ENCODE measurements around the gene DPYSL3.

DPYSL3 gene

GRCh38 chr5:147439254-147439653, 70.6 kb downstream of the DPYSL3 start:
- DNase-seq (ENCODE audit: low read depth in 2 of 2) = no peak

GRCh38 chr5:147437161-147437596, 72.7 kb downstream of the DPYSL3 start:
- no peak for DNase-seq (ENCODE audit: low read depth in 2 of 2)

GRCh38 chr5:147436596-147436995, 73.3 kb downstream of the DPYSL3 start:
- no peak for DNase-seq (ENCODE audit: low read depth in 2 of 2)

- DNase-seq (ENCODE audit: low read depth in 2 of 2) = no peak
Observed at GRCh38 chr5:147434049-147434448, 75.8 kb downstream of the DPYSL3 start.

- no peak for DNase-seq (ENCODE audit: low read depth in 2 of 2)
Observed at GRCh38 chr5:147432323-147432722, 77.5 kb downstream of the DPYSL3 start.

- no peak for DNase-seq (ENCODE audit: low read depth in 2 of 2)
Observed at GRCh38 chr5:147431586-147431985, 78.3 kb downstream of the DPYSL3 start.

- DNase-seq (ENCODE audit: low read depth in 2 of 2) = no peak
Observed at GRCh38 chr5:147430628-147431027, 79.2 kb downstream of the DPYSL3 start.

- no peak for DNase-seq (ENCODE audit: low read depth in 2 of 2)
Observed at GRCh38 chr5:147427521-147428401, 82.1 kb downstream of the DPYSL3 start.

- DNase-seq (ENCODE audit: low read depth in 2 of 2) = no peak
Observed at GRCh38 chr5:147426640-147427327, 83.1 kb downstream of the DPYSL3 start.

- DNase-seq (ENCODE audit: low read depth in 2 of 2) = no peak
Observed at GRCh38 chr5:147418613-147419012, 91.3 kb downstream of the DPYSL3 start.

- DNase-seq (ENCODE audit: low read depth in 2 of 2) = no peak
Observed at GRCh38 chr5:147417135-147417813, 92.6 kb downstream of the DPYSL3 start.

- DNase-seq (ENCODE audit: low read depth in 2 of 2) = no peak
Observed at GRCh38 chr5:147415651-147416050, 94.2 kb downstream of the DPYSL3 start.

GRCh38 chr5:147413266-147413665, 96.6 kb downstream of the DPYSL3 start:
- DNase-seq (ENCODE audit: low read depth in 2 of 2) = no peak

GRCh38 chr5:147412561-147412960, 97.3 kb downstream of the DPYSL3 start:
- DNase-seq (ENCODE audit: low read depth in 2 of 2) = no peak

- DNase-seq (ENCODE audit: low read depth in 2 of 2) = no peak
Observed at GRCh38 chr5:147411359-147412319, 98.2 kb downstream of the DPYSL3 start.

- DNase-seq (ENCODE audit: low read depth in 2 of 2) = no peak
Observed at GRCh38 chr5:147410496-147411358, 99.1 kb downstream of the DPYSL3 start.

GRCh38 chr5:147408980-147409379, 100.9 kb downstream of the DPYSL3 start:
- no peak for DNase-seq (ENCODE audit: low read depth in 2 of 2)

GRCh38 chr5:147407094-147407681, 102.7 kb downstream of the DPYSL3 start:
- no peak for DNase-seq (ENCODE audit: low read depth in 2 of 2)

GRCh38 chr5:147406636-147407035, 103.2 kb downstream of the DPYSL3 start:
- DNase-seq (ENCODE audit: low read depth in 2 of 2) = no peak

- DNase-seq (ENCODE audit: low read depth in 2 of 2) = no peak
Observed at GRCh38 chr5:147404706-147405105, 105.2 kb downstream of the DPYSL3 start.

Measured in stimulated activated CD4-positive, alpha-beta T cell treated with anti-CD3 and anti-CD28 coated beads, Interleukin-4, amount 100 ng/mL, for 48 hours (primary cell).